GM12878 (cell line): ENCODE results near the gene ZSCAN20. TPM values are rescaled to one million over a fixed set of nuclear protein-coding genes. Genes with fewer than 3 reads are reported as not detected.

Experiments
- ATAC-seq: fragments of 200-7000 bp; cut with Tn5 transposase; 3 replicates; pipeline ENCODE4 v1.9.1; 2020; ENCODE audit warnings: mild to moderate bottlenecking, moderate library complexity
- BruUV-seq: library from RNA; stranded (reverse); fragments of 400-500 nt; replicated peaks from 2 replicates; lab custom pipeline; 2021; lab: Mats Ljungman, UMichigan
- CTCF ChIA-PET: fragments of 300-600 bp; sonication (Branson Sonifier 250); formaldehyde crosslinking; extraction: SDS; loops from one replicate; lab custom pipeline; 2021; ENCODE audit warnings: inconsistent platforms; lab: Yijun Ruan, JAX
- POLR2A ChIA-PET: fragments of 350-600 bp; formaldehyde crosslinking; extraction: SDS; loops from one replicate; lab custom pipeline; 2021; ENCODE audit warnings: inconsistent platforms; lab: Charles Lee
- RAD21 ChIA-PET: fragments of 300-600 bp; sonication (Branson Sonifier 250); formaldehyde crosslinking; loops from one replicate; lab custom pipeline; 2023; ENCODE audit warnings: antibody characterized with exemption; ENCODE audit not compliant: unreplicated experiment; lab: Charles Lee
- SMC1A ChIA-PET: fragments of 300-600 bp; sonication (Branson Sonifier 250); formaldehyde crosslinking; loops from one replicate; lab custom pipeline; 2023; ENCODE audit not compliant: unreplicated experiment, uncharacterized antibody; lab: Charles Lee
- DNase-seq: peaks from one replicate; pipeline ENCODE4 v3.0.0-alpha.2; 2011; ENCODE audit warnings: low read depth, low spot score
- FAIRE-seq: peaks from 3 replicates; lab custom pipeline; 2011; peaks lifted over from hg19 to GRCh38; lab: Jason Lieb, UNC
- H2AFZ ChIP-seq: 2 replicates; pipeline ENCODE4 v1.6.0; 2011; ENCODE audit warnings: low read depth, low read length, control low read depth; ENCODE audit not compliant: control insufficient read depth
- H3K27ac ChIP-seq: 2 replicates; pipeline ENCODE4 v1.5.1; 2011; ENCODE audit warnings: control low read depth; ENCODE audit not compliant: control insufficient read depth, insufficient read depth
- H3K27me3 ChIP-seq, 2 experiments: replicated peaks in 1 of 2; 2 replicates each; pipeline versions ENCODE4 v1.6.0 to v1.6.1; 2011; ENCODE audit warnings: low read length in 1 of 2; ENCODE audit not compliant: control insufficient read depth in 2 of 2, insufficient read depth in 2 of 2
- H3K36me3 ChIP-seq, 2 experiments: 2 replicates each; pipeline ENCODE4 v1.5.1; 2011; ENCODE audit warnings: low read length in 1 of 2; ENCODE audit not compliant: control insufficient read depth in 2 of 2, insufficient read depth in 2 of 2
- H3K4me1 ChIP-seq: 2 replicates; pipeline ENCODE4 v1.6.1; 2011; ENCODE audit warnings: mild to moderate bottlenecking, low read length, moderate library complexity, mixed read lengths; ENCODE audit not compliant: control insufficient read depth, insufficient read depth
- H3K4me2 ChIP-seq: 2 replicates; pipeline ENCODE4 v1.6.0; 2011; ENCODE audit warnings: control low read depth; ENCODE audit not compliant: control insufficient read depth, insufficient read depth
- H3K4me3 ChIP-seq: fragments of 200-600 bp; sonication (generic); 2 replicates; pipeline ENCODE4 v1.5.1; 2016
- H3K79me2 ChIP-seq: 2 replicates; pipeline ENCODE4 v1.6.0; 2011; ENCODE audit warnings: low read length; ENCODE audit not compliant: control insufficient read depth, insufficient read depth
- H3K9ac ChIP-seq: 2 replicates; pipeline ENCODE4 v1.8.0; 2011; ENCODE audit warnings: low read length, control low read depth, mixed read lengths; ENCODE audit not compliant: control insufficient read depth, insufficient read depth
- H3K9me3 ChIP-seq: replicated peaks from 3 replicates; pipeline ENCODE4 v1.5.1; 2011; ENCODE audit warnings: mild to moderate bottlenecking, low read length; ENCODE audit not compliant: control insufficient read depth, insufficient read depth
- H4K20me1 ChIP-seq: 2 replicates; pipeline ENCODE4 v1.6.0; 2011; ENCODE audit not compliant: control insufficient read depth, insufficient read depth
- CBX5 ChIP-seq: sonication (generic); IDR thresholded peaks from 2 replicates; pipeline ENCODE4 v1.6.1; 2016; ENCODE audit warnings: low read depth, moderate library complexity, mild to moderate bottlenecking, inconsistent platforms
- EED ChIP-seq: sonication (generic); IDR thresholded peaks from 2 replicates; pipeline ENCODE4 v1.6.1; 2016; ENCODE audit warnings: antibody characterized with exemption, low read depth
- IKZF1 ChIP-seq: fragments of 450-650 bp; conservative IDR thresholded peaks from 2 replicates; pipeline ENCODE4 v1.6.1; 2017; ENCODE audit warnings: antibody characterized with exemption, mild to moderate bottlenecking
- MTA2 ChIP-seq: fragments of 450-650 bp; IDR thresholded peaks from 2 replicates; pipeline ENCODE4 v1.6.1; 2016; ENCODE audit warnings: low read depth, mild to moderate bottlenecking, moderate library complexity
- NR2F1 ChIP-seq: fragments of 450-650 bp; conservative IDR thresholded peaks from 2 replicates; pipeline ENCODE4 v1.6.1; 2017; ENCODE audit warnings: mild to moderate bottlenecking
- RB1 ChIP-seq: fragments of 450-650 bp; formaldehyde crosslinking; IDR thresholded peaks from 2 replicates; pipeline ENCODE4 v1.6.1; 2017; ENCODE audit warnings: mild to moderate bottlenecking, borderline replicate concordance
- RBBP5 ChIP-seq: fragments of 200-600 bp; sonication (generic); conservative IDR thresholded peaks from 2 replicates; pipeline ENCODE4 v1.6.1; 2016
- REST ChIP-seq: IDR thresholded peaks from 2 replicates; pipeline ENCODE4 v1.6.1; 2012; ENCODE audit warnings: mild to moderate bottlenecking, low read depth, low read length
- WGBS: methylation state at CpG from one replicate; pipeline ENCODE4 v1.1.6; 2016; ENCODE audit warnings: low lambda C conversion rate; ENCODE audit not compliant: insufficient replicate concordance, insufficient coverage; ENCODE audit errors: missing lambda C conversion rate; 5-methylcytosine and 5-hydroxymethylcytosine counted together
- in situ Hi-C: fragments of 300-500 bp; cut with MboI; formaldehyde crosslinking; loops from 9 replicates; pipeline ENCODE4 v1.14.3; 2018; ENCODE audit warnings: mixed read lengths
- intact Hi-C: fragments of 100-400 bp; cut with micrococcal nuclease; formaldehyde crosslinking; loops from one replicate; pipeline ENCODE4 v1.14.2; 2022; ENCODE audit not compliant: unreplicated experiment
- polyA plus RNA-seq, 11 experiments: library from polyadenylated mRNA; depleted of rRNA in 4 of 11; unstranded in 6 of 11; stranded (reverse) in 5 of 11; fragments of >200 nt; fragmentation: Nextera tagmentation in 4 of 11; fragmentation: Illumina TruSeq in 1 of 11; extraction: Ambion mirVana in 4 of 11; extraction: Trizol in 1 of 11; gene quantifications; 1 replicate in 1 of 11; 2 replicates in 10 of 11; pipeline versions ENCODE4 v1.2.1 to v1.2.3, GENCODE V29; 2011 to 2016; ENCODE audit warnings: inconsistent platforms in 2 of 11, missing spikeins in 2 of 11, low read depth in 1 of 11
- total RNA-seq, 4 experiments: library from RNA; depleted of rRNA in 3 of 4; stranded (reverse); fragments of >200 nt in 3 of 4; fragmentation: Illumina TruSeq in 1 of 4; extraction: Trizol in 1 of 4; gene quantifications; 2 replicates each; pipeline versions ENCODE4 v1.2.1 to v1.2.3, GENCODE V29; 2013 to 2021

The ZSCAN20 gene
- total and polyA plus RNA-seq, 10 of the 15 experiments (the other 5 are each of a cell fraction or from before 2014, with no cell fraction given), result 0.35 to 5.1 (median 2.4) TPM

- DNase-seq (no peak), ATAC-seq (no peak), FAIRE-seq (no peak)
- Histone ChIP-seq H3K36me3 (no peaks in the 10 kb centered on the region), H4K20me1 (no peaks in the 10 kb centered on the region), H3K79me2 (no peaks in the 10 kb centered on the region; the same call in 1 of the 2 replicates), H3K9ac (no peak overlapping the region), H3K27ac (no peak overlapping the region), H3K4me1 (peaks cover 30% of the 10 kb centered on the region), H3K9me3 (no peaks in the 10 kb centered on the region), H2AFZ (no peak overlapping the region), H3K4me2 (no peak overlapping the region), H3K27me3 (no peaks in the 10 kb centered on the region), H3K4me3 (no peak overlapping the region)
- RAD21 ChIA-PET, result interaction anchor here (0.7 to 5.1 kb wide), 6 partner anchors 13 to 329 kb away, joined by 3 to 54 read pairs (median 6); partner anchors contain the start of gene ZSCAN20
- SMC1A ChIA-PET, result interaction anchor here (0.9 to 7.6 kb wide), 8 partner anchors 12 to 231 kb away, joined by 3 to 112 read pairs (median 3); partner anchors contain the start of gene ZSCAN20
- WGBS, result 60% methylated on average over 6 of the region's 6 CpGs
- POLR2A ChIA-PET, result no interaction called here
- TF ChIP-seq MTA2 (no peak), IKZF1 (no peak), RBBP5 (no peak), NR2F1 (no peak), RB1 (no peak), CBX5 (no peak), REST (no peak), EED (no peak)
- BruUV-seq, result no TSS peak
- CTCF ChIA-PET, result interaction anchor here (0.6 to 8.5 kb wide), 21 partner anchors 9 to 942 kb away, joined by 3 to 81 read pairs (median 4); partner anchors contain the start of genes PHC2 and ZSCAN20
- in situ Hi-C loops (no loop called here), intact Hi-C loops (loop anchor here (5.0 kb wide), 1 partner anchor 344 kb away; no protein-coding TSS in a partner anchor)
Observed at GRCh38 chr1:33456502-33456886, 16.0 kb upstream of the ZSCAN20 start.
